ENCODE measurements around the gene SND1.

SND1 gene

GRCh38 chr7:128057909-128058308 lies 405.9 kb downstream of the SND1 start:
- no peak for DNase-seq

- no peak for DNase-seq
These were observed 407.4 kb downstream of the SND1 start for GRCh38 chr7:128059143-128059988.

GRCh38 chr7:128060018-128060417 lies 408.0 kb downstream of the SND1 start:
- DNase-seq = no peak

- DNase-seq = no peak
These were observed 411.1 kb downstream of the SND1 start for GRCh38 chr7:128063088-128063487.

- DNase-seq = no peak
These were observed 413.9 kb downstream of the SND1 start for GRCh38 chr7:128065872-128066271.

- no peak for DNase-seq
These were observed 414.4 kb downstream of the SND1 start for GRCh38 chr7:128066395-128066794.

- DNase-seq = no peak
These were observed 414.9 kb downstream of the SND1 start for GRCh38 chr7:128066858-128067257.

GRCh38 chr7:128067983-128068382 lies 416.0 kb downstream of the SND1 start:
- DNase-seq = no peak

- no peak for DNase-seq
These were observed 416.8 kb downstream of the SND1 start for GRCh38 chr7:128068785-128069184.

GRCh38 chr7:128069373-128070364 lies 417.7 kb downstream of the SND1 start:
- no peak for DNase-seq

GRCh38 chr7:128071376-128071775 lies 419.4 kb downstream of the SND1 start:
- no peak for DNase-seq

- DNase-seq = no peak
These were observed 419.8 kb downstream of the SND1 start for GRCh38 chr7:128071801-128072200.

- no peak for DNase-seq
These were observed 421.8 kb downstream of the SND1 start for GRCh38 chr7:128073671-128074310.

- DNase-seq = no peak
These were observed 422.3 kb downstream of the SND1 start for GRCh38 chr7:128074336-128074735.

GRCh38 chr7:128074736-128075135 lies 422.7 kb downstream of the SND1 start:
- DNase-seq = no peak

- DNase-seq = peak; percentile 40
These were observed 423.5 kb downstream of the SND1 start for GRCh38 chr7:128075242-128076095.

- DNase-seq = no peak
These were observed 424.3 kb downstream of the SND1 start for GRCh38 chr7:128076196-128076795.

- peak; percentile 51 for DNase-seq
These were observed 424.8 kb downstream of the SND1 start for GRCh38 chr7:128076796-128077271.

- no peak for DNase-seq
These were observed 426.3 kb downstream of the SND1 start for GRCh38 chr7:128078309-128078708.

- peak; percentile 75 for DNase-seq
These were observed 428.2 kb downstream of the SND1 start for GRCh38 chr7:128080169-128080568.

GRCh38 chr7:128081351-128081750 lies 429.4 kb downstream of the SND1 start:
- no peak for DNase-seq

GRCh38 chr7:128081808-128082207 lies 429.8 kb downstream of the SND1 start:
- no peak for DNase-seq

Data from NCI-H82 (cell line).